Type B pancreatic cell (in vitro differentiated cells): Measurements from ENCODE around the gene STAC. TPM values are rescaled to one million over a fixed set of nuclear protein-coding genes. Genes with fewer than 3 reads are reported as not detected.
"Not testable (repeated sequence)": the region's sequence is repeated elsewhere in the genome, so short reads cannot be mapped to it uniquely, and the experiment has no call there.

Experiments used
- DNase-seq: peaks from one replicate; pipeline ENCODE4 v3.0.0; 2021; ENCODE audit warnings: mixed read lengths; ENCODE audit not compliant: unreplicated experiment; ENCODE audit errors: extremely low spot score
- H3K27ac Mint-ChIP-seq: 2 replicates; pipeline ENCODE4 v1.8.0; 2021; ENCODE audit warnings: mild to moderate bottlenecking, mixed read lengths
- H3K27me3 Mint-ChIP-seq: 2 replicates; pipeline ENCODE4 v1.8.0; 2021; ENCODE audit warnings: mixed read lengths
- H3K36me3 Mint-ChIP-seq: 2 replicates; pipeline ENCODE4 v1.8.0; 2021; ENCODE audit warnings: mixed read lengths
- H3K4me1 Mint-ChIP-seq: one replicate; pipeline ENCODE4 v1.8.0; 2021; ENCODE audit warnings: mixed read lengths; ENCODE audit not compliant: unreplicated experiment
- H3K4me3 Mint-ChIP-seq: 2 replicates; pipeline ENCODE4 v1.8.0; 2021; ENCODE audit warnings: mild to moderate bottlenecking, mixed read lengths
- H3K9me3 Mint-ChIP-seq: 2 replicates; pipeline ENCODE4 v1.8.0; 2021; ENCODE audit warnings: mixed read lengths
- total RNA-seq: library from RNA; stranded (reverse); gene quantifications from 2 replicates; pipeline ENCODE4 v1.2.1, GENCODE V29; 2021; ENCODE audit warnings: low replicate concordance
- TF ChIP-seq, protein P1 (sequence below): fragments of 200-600 bp; sonication (generic); conservative IDR thresholded peaks from 2 replicates; pipeline ENCODE4 v1.5.0; 2021; ENCODE audit warnings: antibody characterized with exemption, mild to moderate bottlenecking

Gene STAC
- total RNA-seq, 1 donor from 2014 or later = 3.5 TPM

DNA sequence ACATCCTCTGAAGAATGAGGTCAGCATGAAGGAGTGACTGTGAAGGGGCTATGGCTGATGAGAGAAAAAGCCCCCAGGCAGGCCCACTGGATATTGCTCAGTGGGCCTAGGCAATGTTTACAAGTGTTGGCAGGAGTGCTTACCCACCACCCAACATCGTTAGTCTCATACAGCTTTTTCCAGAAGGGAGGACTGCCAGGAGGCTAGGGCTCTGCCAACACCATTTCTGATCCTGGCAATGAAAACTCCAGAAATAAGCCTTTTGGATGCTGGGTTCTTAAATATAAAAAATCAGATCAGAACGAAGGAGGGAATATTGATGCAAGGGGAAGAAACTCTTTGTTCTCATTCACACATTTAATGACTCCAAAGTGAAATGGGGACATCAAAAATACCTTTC is 194.9 kb downstream of the STAC start:
- Mint-ChIP-seq H3K9me3 (peaks cover 4% of the 10 kb centered on the region), H3K4me3 (no peak overlapping the region), H3K36me3 (no peaks in the 10 kb centered on the region), H3K27ac (no peak overlapping the region), H3K4me1 (no peaks in the 10 kb centered on the region), H3K27me3 (peaks cover 5% of the 10 kb centered on the region)
- TF ChIP-seq, protein P1, sequence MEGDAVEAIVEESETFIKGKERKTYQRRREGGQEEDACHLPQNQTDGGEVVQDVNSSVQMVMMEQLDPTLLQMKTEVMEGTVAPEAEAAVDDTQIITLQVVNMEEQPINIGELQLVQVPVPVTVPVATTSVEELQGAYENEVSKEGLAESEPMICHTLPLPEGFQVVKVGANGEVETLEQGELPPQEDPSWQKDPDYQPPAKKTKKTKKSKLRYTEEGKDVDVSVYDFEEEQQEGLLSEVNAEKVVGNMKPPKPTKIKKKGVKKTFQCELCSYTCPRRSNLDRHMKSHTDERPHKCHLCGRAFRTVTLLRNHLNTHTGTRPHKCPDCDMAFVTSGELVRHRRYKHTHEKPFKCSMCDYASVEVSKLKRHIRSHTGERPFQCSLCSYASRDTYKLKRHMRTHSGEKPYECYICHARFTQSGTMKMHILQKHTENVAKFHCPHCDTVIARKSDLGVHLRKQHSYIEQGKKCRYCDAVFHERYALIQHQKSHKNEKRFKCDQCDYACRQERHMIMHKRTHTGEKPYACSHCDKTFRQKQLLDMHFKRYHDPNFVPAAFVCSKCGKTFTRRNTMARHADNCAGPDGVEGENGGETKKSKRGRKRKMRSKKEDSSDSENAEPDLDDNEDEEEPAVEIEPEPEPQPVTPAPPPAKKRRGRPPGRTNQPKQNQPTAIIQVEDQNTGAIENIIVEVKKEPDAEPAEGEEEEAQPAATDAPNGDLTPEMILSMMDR = no peak
- no peak for DNase-seq

DNA sequence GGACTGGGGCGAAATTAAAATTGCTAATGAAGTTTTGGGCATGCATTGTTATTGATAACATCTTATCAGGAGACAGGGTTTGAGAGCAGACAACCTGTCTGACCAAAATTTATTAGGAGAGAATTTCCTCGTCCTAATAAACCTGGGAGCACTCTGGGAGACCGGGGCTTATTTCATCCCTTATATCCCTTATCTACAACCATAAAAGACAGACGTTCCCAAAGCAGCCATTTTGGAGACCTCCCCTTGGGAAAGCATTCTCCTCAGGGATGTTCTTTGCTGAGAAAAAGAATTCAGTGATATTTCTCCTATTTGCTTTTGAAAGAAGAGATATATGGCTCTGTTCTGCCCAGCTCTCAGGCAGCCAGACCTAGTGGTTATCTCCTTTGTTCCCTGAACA is 198.1 kb downstream of the STAC start:
- H3K4me3 Mint-ChIP-seq, H3K9me3 Mint-ChIP-seq, H3K36me3 Mint-ChIP-seq, H3K27ac Mint-ChIP-seq, H3K27me3 Mint-ChIP-seq, H3K4me1 Mint-ChIP-seq, DNase-seq: not testable (repeated sequence)

DNA sequence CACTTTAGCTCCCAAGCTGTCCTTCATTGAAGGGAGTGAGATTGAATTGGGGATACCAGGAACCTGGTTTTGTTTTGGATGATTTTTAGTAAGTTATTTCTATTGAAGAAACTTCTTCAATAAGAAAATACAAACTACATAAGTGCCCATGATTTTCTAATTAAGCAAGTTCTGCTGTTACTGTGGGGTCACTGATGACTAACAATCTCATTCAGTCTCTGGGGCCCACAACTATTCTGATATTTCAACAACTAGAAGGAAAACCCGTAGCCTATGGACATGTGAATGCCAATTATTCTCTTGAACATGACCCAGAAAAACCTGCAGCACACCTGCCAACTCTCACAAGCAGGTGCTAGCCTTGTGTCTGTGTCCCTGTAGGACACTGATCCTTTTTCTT is 199.4 kb downstream of the STAC start:
- Mint-ChIP-seq H3K4me1 (no peaks in the 10 kb centered on the region), H3K27me3 (peaks cover 2% of the 10 kb centered on the region), H3K36me3 (no peaks in the 10 kb centered on the region), H3K4me3 (no peak overlapping the region), H3K27ac (no peak overlapping the region), H3K9me3 (peaks cover 4% of the 10 kb centered on the region)
- TF ChIP-seq, protein P1 = no peak
- DNase-seq = no peak

DNA sequence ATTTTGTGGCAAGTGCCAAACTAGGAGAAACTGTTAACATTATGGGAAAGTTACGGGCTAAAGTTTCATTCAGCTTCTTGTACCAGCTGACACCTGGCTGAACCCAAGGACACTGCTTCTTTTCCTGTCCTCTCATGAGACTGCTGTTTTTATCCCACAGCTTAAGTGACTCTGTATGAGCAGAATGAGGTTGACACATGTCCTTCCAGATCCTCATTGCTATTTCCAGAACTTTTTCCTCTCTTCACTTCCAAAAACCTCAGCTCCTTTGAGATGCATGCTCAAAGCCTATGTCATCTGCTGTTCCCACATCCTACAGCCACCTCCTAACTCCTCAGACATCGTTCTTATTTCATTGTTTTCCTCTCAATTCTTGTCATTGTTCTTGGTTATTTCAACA is 200.4 kb downstream of the STAC start:
- Mint-ChIP-seq H3K36me3 (no peaks in the 10 kb centered on the region), H3K27ac (no peak overlapping the region), H3K4me3 (no peak overlapping the region), H3K4me1 (no peaks in the 10 kb centered on the region), H3K9me3 (peaks cover 4% of the 10 kb centered on the region), H3K27me3 (peaks cover 2% of the 10 kb centered on the region)
- TF ChIP-seq, protein P1 = no peak
- DNase-seq = no peak

DNA sequence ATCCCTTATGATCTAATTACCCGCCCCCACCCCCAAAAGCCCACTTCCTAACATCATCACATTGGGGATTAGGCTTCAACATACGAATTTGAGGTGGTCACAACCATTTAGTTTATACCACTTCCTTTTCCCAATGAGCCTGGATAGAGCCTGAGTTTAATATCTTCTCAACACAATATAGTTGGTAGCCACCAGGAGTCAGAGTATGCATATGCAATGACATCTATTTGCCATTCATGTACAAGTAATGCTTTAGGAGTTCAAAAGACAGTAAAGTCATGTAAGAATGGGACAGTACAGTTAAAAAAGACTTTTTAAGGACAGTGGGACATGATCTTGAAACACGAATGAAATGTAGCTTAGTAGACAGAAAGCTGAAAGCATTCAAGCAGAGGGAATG is 211.7 kb downstream of the STAC start:
- Mint-ChIP-seq H3K27me3 (peaks cover 51% of the 10 kb centered on the region), H3K9me3 (peaks cover 19% of the 10 kb centered on the region)

DNA sequence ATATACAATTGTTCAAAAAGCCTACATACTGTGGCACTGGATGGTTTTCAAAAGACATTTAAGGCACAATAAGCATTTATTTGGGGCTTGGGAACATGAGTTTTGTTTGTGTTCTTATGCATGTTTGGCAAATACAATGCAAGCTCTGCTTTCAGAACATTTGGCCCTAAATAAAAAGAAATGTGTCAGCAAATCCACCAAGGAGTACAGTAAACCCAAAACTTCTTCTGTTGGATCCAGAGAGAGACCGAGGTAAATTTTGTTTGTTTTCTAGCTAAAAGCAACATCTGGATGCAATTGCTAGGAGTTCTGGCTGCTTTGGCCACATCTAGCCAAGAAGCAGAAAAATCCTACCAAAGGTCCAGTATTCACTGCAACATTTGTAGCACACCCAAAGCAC is 215.2 kb downstream of the STAC start:
- no peak overlapping the region for H3K4me3 Mint-ChIP-seq
- peaks cover 46% of the 10 kb centered on the region for H3K27me3 Mint-ChIP-seq
- no peaks in the 10 kb centered on the region for H3K4me1 Mint-ChIP-seq

More for the DNA sequence above, 211.7 kb downstream of the STAC start:
- no peak for DNase-seq
- no peaks in the 10 kb centered on the region for H3K4me1 Mint-ChIP-seq
- H3K36me3 Mint-ChIP-seq = no peaks in the 10 kb centered on the region
- TF ChIP-seq, protein P1 = no peak
- H3K27ac Mint-ChIP-seq = no peak overlapping the region
- no peak overlapping the region for H3K4me3 Mint-ChIP-seq

More for the DNA sequence above, 215.2 kb downstream of the STAC start:
- DNase-seq = no peak
- Mint-ChIP-seq H3K27ac (no peak overlapping the region), H3K36me3 (no peaks in the 10 kb centered on the region), H3K9me3 (peaks cover 8% of the 10 kb centered on the region)
- TF ChIP-seq, protein P1 = no peak
